NCI-H2227 (cell line): ENCODE results near the gene HOXA7.
A peak's percentile ranks its signal among the peaks of the same experiment; 100 is the strongest.

ENCODE experiments used
- DNase-seq: peaks from one replicate; lab custom pipeline; 2025; ENCODE audit not compliant: unreplicated experiment; lab: John Stamatoyannopoulos, UW

HOXA7 gene

DNA sequence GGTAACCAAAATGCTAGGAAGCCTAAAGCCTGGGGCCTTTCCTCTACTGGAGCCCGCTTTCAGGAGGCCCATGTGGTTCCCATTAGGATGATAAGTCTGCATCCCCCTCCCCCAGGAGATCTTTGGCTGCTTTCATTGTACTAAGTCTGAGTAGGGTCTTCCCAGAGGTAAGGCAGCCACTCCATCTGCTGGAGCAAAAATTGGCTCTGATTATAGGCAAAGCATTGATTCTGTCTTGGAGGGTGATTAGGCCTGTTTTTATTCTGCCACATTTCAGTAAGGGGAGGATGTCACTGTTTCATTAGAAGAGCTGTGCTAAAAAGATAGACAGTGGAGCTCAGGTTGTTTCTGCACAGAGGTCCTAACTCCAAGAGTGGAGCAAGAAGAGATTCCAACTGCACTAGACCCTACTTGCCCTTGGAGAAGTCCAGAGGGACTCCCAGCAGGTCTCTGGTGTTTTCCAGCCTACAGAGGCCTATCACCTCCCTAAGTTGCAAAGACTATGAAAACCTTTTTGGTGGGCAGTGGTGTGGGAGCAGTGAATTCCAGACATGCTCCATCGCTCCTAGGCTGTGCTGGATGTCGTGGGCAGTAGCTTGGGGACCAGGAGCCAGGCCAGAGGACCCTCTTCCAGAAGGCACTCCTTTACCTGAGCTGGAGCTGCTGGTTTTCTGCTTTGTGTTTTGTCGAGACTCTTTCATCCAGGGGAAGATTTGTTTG, 46.8 kb downstream of the HOXA7 start:
- DNase-seq = no peak

- DNase-seq = no peak
Observed at GRCh38 chr7:27108390-27109127, 47.9 kb downstream of the HOXA7 start.

- DNase-seq = no peak
Observed at GRCh38 chr7:27107391-27108381, 48.8 kb downstream of the HOXA7 start.

- no peak for DNase-seq
Observed at GRCh38 chr7:27106901-27107240, 49.6 kb downstream of the HOXA7 start.

- peak; percentile 16 for DNase-seq
Observed at GRCh38 chr7:27106181-27106900, 50.1 kb downstream of the HOXA7 start.

- no peak for DNase-seq
Observed at GRCh38 chr7:27105301-27106031, 51.0 kb downstream of the HOXA7 start.

DNA sequence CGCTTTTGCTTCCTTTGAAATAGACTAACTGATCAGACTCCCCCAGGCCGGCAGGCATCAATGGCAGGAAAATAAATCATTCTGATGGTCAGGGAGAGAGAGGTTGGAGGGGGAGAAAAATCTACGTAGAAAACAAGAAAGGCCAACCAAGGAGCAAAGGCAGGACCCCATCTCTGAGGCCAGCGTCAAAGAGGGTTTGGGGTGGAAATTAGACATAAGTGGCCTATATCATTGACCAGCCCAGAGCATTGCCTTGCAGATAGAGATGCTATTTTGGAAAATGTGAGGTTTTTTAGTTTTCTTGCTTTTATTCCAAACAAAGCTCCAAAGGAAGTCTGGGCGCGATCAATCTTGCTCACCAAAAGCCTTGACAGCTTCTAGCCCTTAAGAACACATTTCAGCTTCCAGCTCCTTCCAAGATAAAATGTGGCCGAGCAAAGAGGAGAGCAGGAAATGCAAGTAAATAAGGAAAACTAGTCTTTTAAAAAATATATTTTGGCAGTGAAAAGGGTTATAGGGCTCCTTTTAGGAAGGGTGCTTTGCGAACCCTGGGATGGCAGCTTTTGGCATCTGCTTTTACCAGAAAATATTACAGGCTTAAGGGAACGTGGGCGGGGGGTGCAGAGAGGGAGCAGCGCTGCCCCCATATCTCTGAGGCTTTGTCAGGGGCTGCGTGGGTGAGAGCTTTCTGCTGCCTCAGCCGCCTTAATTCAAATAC, 52.0 kb downstream of the HOXA7 start:
- no peak for DNase-seq
